PC-3 (cell line): ENCODE results near the gene SH3BP5.

ENCODE experiments used
- EZH2 ChIP-seq: fragments of 300-600 bp; sonication (generic); IDR thresholded peaks from one replicate; pipeline ENCODE4 v1.6.1; 2017; ENCODE audit warnings: antibody characterized with exemption, mild to moderate bottlenecking, low read length; ENCODE audit not compliant: unreplicated experiment
- TF ChIP-seq, protein P1 (sequence below): fragments of 300-600 bp; sonication (generic); conservative IDR thresholded peaks from 2 replicates; pipeline ENCODE4 v1.5.1; 2017; ENCODE audit warnings: antibody characterized with exemption, low read depth, mild to moderate bottlenecking, low read length

- TF ChIP-seq EZH2 = no peak
- TF ChIP-seq, protein P1, sequence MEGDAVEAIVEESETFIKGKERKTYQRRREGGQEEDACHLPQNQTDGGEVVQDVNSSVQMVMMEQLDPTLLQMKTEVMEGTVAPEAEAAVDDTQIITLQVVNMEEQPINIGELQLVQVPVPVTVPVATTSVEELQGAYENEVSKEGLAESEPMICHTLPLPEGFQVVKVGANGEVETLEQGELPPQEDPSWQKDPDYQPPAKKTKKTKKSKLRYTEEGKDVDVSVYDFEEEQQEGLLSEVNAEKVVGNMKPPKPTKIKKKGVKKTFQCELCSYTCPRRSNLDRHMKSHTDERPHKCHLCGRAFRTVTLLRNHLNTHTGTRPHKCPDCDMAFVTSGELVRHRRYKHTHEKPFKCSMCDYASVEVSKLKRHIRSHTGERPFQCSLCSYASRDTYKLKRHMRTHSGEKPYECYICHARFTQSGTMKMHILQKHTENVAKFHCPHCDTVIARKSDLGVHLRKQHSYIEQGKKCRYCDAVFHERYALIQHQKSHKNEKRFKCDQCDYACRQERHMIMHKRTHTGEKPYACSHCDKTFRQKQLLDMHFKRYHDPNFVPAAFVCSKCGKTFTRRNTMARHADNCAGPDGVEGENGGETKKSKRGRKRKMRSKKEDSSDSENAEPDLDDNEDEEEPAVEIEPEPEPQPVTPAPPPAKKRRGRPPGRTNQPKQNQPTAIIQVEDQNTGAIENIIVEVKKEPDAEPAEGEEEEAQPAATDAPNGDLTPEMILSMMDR = no peak
These were observed 581 bp downstream of the SH3BP5 start for GRCh38 chr3:15331606-15332404.
